NCI-H2107 treated with DMSO at 0.1 percent for 48 hours (cell line): ENCODE results near the gene UBE3C.

Experiments
- DNase-seq: peaks from one replicate; lab custom pipeline; 2025; ENCODE audit not compliant: unreplicated experiment; lab: John Stamatoyannopoulos, UW

The UBE3C gene

DNA sequence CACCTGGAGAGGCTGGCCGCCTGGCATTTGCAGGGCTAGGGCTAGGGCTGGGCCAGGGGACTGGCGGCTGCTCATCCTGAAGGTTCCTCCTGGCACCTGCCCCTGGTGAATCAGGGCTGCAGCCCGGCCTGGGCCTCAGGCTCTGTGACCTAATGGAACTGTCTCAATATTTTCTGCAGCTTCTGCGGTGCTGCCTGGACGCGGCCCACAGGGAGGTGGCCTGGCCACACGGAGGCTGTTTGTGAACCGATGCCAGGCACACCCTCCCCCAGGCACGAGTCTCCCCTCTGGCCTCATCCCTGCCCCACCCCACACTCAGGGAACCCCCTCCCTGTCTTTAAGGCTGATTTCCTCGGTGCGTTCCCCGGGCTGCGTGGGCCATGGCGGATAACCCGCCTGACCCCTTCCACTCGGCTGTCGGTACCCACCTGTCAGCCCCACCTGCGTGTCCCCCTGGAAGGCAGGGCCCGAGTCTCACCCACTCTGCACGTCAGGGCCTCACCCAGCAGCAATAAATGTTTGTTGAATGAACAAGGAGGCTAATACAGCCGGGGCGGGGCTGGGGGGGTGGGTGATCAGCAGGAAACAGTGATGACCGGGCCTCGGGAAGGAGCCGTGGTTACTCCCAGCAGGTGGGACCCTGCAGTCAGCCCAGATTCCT, 143.5 kb downstream of the UBE3C start:
- no peak for DNase-seq

DNA sequence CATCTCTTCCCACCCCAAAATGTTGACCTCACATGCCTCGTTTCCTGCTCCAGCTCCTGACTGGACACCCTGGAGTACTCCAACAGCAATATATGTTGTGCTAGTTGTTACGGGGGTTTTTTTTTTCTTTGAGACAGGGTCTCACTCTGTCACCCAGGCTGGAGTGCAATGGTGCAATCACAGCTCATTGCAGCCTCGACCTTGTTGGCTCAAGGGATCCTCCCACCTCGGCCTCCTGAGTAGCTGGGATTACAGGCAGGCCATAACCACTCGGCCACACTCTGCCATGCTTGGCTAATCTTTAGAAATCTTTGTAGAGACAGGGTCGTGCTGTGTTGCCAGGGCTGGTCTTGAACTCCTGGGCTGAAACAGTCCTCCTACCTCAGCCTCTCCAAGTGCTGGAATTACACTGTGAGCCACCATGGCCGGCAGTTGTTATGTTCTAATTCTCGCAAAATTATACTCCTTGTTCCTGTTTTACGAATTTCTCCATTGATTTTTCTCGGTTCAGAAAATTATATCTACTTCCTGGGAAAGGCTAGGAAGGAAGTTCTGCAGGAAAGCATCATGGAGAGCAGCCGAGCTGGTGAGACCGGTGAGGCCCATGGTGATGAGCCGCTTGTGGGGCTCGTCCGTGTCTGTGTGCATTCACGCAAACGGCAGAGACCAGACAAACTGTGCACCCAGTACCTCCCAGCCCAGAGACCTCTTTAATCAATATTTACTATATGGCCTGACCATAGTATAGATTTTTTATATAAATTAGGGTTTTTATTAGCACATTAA, 145.7 kb downstream of the UBE3C start:
- DNase-seq = no peak

DNA sequence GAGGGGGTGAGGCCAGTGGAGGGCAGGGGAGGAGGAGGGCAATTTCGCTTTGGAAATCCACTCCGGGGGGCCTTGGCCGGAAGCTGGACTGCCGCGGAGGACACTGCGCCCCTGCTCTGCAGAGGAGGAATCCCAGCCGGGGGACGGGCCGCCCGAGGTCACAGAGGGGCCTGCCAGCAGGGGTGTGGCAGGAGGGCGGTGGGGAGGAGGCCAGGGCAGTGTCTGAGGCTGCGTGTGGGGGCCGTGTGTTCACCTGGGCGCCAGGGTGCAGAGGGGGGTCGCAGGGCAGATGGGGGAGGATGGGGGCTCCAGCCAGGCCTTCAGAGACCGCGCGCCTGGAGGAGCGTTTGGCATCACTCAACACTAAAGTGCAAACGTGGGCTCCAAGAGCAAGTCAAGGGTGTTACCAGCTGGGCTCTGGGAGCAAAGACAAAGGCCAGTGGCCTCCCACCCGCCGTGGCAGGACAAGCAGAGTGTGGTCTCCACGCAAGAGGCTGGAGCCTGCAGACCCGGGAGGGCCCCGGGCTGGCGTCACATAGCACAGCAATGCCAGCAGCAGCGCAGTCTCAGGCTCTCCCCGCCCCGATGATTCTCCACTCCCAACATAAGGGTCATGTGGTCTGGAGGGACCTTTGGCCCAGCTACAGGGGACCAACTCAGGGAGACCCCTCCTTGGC, 152.8 kb downstream of the UBE3C start:
- DNase-seq = no peak

DNA sequence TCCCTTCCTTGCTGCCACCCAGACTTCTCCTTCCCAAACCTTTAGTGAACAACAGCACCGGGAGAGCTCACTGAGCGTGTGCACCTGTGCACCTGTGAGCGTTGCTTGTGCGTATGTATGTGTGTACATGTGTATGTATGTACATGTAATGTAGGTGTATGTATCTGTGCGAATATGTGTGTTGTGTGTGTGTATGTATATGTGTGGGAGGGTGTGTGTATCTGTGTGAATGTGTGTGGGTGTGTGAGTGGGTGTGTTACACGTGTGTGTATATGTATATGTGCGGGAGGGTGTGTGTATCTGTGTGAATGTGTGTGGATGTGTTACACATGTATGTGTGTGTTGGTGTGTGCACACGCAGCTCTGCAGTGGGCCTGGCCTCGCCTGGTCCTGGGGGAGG, 153.5 kb downstream of the UBE3C start:
- DNase-seq = no peak

GRCh38 chr7:157292770-157293412, 154.2 kb downstream of the UBE3C start:
- no peak for DNase-seq

DNA sequence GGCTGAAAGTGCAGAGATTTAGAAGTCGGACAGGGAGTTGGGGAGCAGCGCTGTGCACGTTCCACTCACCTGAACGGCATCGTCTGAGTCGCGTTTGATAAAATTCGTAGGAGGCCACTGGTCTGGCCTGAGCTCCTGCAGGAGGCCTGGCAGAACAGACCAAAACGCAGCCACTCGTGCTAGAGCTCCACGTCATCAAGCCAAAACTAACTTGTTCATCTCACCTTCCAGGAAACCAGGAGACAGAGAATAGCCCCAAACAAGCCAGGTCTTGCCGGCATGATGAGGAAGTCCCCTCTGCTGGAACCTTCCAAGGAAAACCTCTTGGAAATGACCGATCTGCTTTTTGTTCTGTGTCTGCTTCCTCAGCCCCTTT, 154.7 kb downstream of the UBE3C start:
- no peak for DNase-seq

GRCh38 chr7:157294773-157295172, 156.0 kb downstream of the UBE3C start:
- no peak for DNase-seq

DNA sequence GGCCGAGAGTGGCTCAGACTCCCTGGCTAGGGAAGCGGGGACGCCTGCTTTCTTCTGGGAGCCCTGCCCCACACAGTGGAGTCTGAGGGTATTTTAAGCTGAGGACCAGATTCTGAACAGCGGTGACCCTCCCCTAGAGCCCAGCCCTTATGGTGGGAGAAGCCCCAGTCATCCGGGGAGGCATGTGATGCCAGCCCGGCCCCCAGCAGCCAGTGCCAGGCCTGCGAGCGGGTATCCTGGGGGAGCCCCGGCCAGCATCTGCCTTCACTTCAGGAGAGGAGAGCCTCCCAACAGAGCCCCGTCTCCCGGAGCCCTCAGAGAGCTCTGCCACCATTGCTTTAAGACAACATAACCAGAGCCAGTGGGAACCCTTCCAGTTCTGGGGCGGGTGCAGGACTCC, 156.6 kb downstream of the UBE3C start:
- no peak for DNase-seq

DNA sequence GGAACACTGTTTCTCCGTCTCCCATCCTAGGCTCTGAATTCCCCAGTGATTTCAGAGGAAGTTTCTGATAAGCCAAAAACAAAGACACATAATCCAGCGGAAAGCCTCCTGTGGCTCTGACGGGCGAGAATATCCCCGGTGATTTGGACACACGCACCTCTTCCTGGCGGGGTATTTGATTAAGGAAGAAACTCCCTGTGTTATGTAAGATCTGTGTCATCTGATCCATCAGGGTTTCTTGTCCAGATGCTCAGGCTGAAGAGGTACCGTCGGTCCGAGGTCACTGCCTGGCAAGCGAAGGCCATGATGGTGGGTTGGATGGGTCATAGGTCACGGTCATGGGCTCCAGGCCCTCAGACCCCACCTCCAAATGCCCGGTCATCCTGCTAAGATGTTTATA, 158.5 kb downstream of the UBE3C start:
- no peak for DNase-seq

- DNase-seq = no peak
Measured at GRCh38 chr7:157299317-157299612, 160.5 kb downstream of the UBE3C start.

GRCh38 chr7:157299613-157300368, 161.1 kb downstream of the UBE3C start:
- DNase-seq = no peak

GRCh38 chr7:157300369-157300825, 161.7 kb downstream of the UBE3C start:
- DNase-seq = no peak

GRCh38 chr7:157301610-157302120, 162.9 kb downstream of the UBE3C start:
- DNase-seq = no peak

DNA sequence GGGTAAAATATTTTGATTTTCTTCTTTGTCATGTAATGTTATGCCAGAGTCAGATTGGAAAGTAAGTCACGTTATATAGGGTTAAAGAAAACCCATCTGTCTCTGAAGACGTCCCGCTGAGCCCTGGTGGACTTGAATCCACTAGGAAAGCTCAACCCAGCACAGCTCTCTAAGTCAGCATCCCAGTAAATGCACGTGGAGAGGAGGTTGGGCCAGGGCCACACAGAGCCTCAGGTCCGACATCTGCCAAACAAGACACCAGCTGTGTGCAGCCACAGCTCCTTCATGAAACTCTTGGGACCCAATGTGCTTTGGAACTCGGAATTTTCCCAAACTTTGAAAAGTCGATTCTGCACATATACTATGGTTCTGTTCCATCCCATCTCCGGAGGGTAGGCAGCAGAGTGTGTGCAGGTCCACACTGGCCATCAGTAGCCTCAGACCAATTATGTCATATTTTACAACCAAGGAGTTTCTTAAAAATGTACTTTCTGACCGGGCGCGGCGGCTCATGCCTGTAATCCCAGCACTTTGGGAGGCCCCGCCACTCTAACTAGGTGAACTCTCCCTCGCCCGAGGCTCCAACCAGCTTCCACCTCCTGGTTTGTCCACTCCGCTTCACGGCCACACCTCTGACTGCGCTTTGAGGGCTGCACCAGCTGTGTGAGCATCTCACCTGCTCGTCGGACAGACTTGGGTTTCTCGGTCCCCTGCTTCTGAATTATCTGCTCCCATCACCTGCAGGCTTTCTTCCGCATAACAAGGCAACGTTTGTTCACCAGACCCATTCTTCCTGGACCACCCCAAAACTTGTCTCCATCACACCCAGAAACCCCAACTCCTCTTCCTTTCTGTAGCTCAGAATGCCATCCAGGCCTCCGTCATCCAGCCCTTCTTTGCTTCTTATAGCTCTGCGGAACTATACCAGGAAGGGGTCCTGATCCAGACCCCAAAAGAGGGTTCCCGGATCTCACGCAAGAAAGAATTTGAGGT, 168.4 kb downstream of the UBE3C start:
- no peak for DNase-seq

- peak; percentile 30 for DNase-seq
Measured at GRCh38 chr7:157309988-157310668, 171.4 kb downstream of the UBE3C start.

GRCh38 chr7:157310676-157311185, 172.0 kb downstream of the UBE3C start:
- no peak for DNase-seq

DNA sequence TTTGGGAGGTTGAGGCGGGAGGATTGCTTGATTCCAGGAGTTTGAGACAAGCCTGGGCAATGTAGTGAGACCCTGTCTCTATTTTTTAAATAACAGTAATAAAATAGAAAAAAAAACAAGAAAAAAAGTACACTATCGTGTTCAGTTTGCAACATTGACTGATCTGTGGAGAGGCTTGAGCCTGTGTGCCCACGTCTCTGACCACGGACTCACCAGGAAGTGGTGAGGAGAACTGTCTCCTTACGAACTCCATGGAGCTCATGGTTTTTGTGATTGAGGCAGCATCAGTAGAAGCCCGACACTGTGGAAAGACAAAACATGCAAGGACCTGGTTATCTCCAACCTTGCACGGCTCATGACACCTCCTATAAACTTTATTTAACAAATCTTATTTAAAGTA, 174.2 kb downstream of the UBE3C start:
- DNase-seq = no peak

GRCh38 chr7:157313645-157314044, 174.9 kb downstream of the UBE3C start:
- DNase-seq = no peak
